WTC11 (cell line): ENCODE results near the gene SETD1A. TPM values are rescaled to one million over a fixed set of nuclear protein-coding genes. Genes with fewer than 3 reads are reported as not detected.

Experiments
- ATAC-seq: fragments of 200-7000 bp; cut with Tn5 transposase; 2 replicates; pipeline ENCODE4 v1.10.0; 2021; ENCODE audit warnings: mild to moderate bottlenecking, moderate library complexity
- CTCF ChIA-PET: fragments of 300-600 bp; sonication (Branson Sonifier 250); formaldehyde crosslinking; loops from one replicate; lab custom pipeline; 2021; ENCODE audit warnings: antibody characterized with exemption; lab: Charles Lee
- POLR2A ChIA-PET: fragments of 350-600 bp; sonication (Branson Sonifier 250); formaldehyde crosslinking; loops from one replicate; lab custom pipeline; 2021; ENCODE audit warnings: antibody characterized with exemption; lab: Charles Lee
- DNase-seq: peaks from one replicate; pipeline ENCODE4 v3.0.0; 2021; ENCODE audit warnings: low spot score
- H3K27ac Mint-ChIP-seq: 2 replicates; pipeline ENCODE4 v1.8.0; 2021; ENCODE audit warnings: mixed read lengths
- H3K27me3 Mint-ChIP-seq: 2 replicates; pipeline ENCODE4 v1.8.0; 2021; ENCODE audit warnings: low read depth, mild to moderate bottlenecking, moderate library complexity, mixed read lengths
- H3K36me3 Mint-ChIP-seq: 2 replicates; pipeline ENCODE4 v1.8.0; 2021; ENCODE audit warnings: mixed read lengths
- H3K4me1 Mint-ChIP-seq: 2 replicates; pipeline ENCODE4 v1.8.0; 2022; ENCODE audit warnings: mixed read lengths
- H3K4me3 Mint-ChIP-seq: 2 replicates; pipeline ENCODE4 v1.8.0; 2021; ENCODE audit warnings: mild to moderate bottlenecking, moderate library complexity, mixed read lengths
- H3K9me3 Mint-ChIP-seq: 2 replicates; pipeline ENCODE4 v1.8.0; 2021; ENCODE audit warnings: mixed read lengths
- CREB1 ChIP-seq: sonication (generic); formaldehyde crosslinking; IDR thresholded peaks from 2 replicates; pipeline ENCODE4 v1.8.0; 2023; ENCODE audit warnings: mild to moderate bottlenecking, missing genetic modification reagents
- CREM ChIP-seq: sonication (generic); formaldehyde crosslinking; IDR thresholded peaks from 2 replicates; pipeline ENCODE4 v1.8.1; 2022; ENCODE audit warnings: mild to moderate bottlenecking, missing genetic modification reagents, moderate library complexity
- CTCF ChIP-seq: fragments of 200-600 bp; IDR thresholded peaks from 2 replicates; pipeline ENCODE4 v1.8.0; 2022; ENCODE audit warnings: antibody characterized with exemption
- EMX1 ChIP-seq: fragments of 250-450 bp; sonication (Bioruptor Pico); IDR thresholded peaks from 2 replicates; pipeline ENCODE4 v1.8.0; 2021; ENCODE audit warnings: mild to moderate bottlenecking
- ERG ChIP-seq: fragments of 250-450 bp; sonication (Bioruptor Pico); IDR thresholded peaks from 2 replicates; pipeline ENCODE4 v1.8.0; 2021; ENCODE audit warnings: mild to moderate bottlenecking
- ESRRA ChIP-seq: sonication (generic); formaldehyde crosslinking; IDR thresholded peaks from 2 replicates; pipeline ENCODE4 v1.8.1; 2022; ENCODE audit warnings: mild to moderate bottlenecking, missing genetic modification reagents, borderline replicate concordance
- FOXK1 ChIP-seq: sonication (generic); formaldehyde crosslinking; IDR thresholded peaks from 2 replicates; pipeline ENCODE4 v1.8.0; 2022; ENCODE audit warnings: mild to moderate bottlenecking, moderate library complexity, missing genetic modification reagents
- JAZF1 ChIP-seq: fragments of 250-450 bp; sonication (Bioruptor Pico); IDR thresholded peaks from 2 replicates; pipeline ENCODE4 v1.9.0; 2021; ENCODE audit warnings: moderate library complexity, mild to moderate bottlenecking, inconsistent platforms
- KAT7 ChIP-seq: sonication (generic); formaldehyde crosslinking; IDR thresholded peaks from 2 replicates; pipeline ENCODE4 v1.8.1; 2023; ENCODE audit warnings: missing genetic modification reagents, mild to moderate bottlenecking, borderline replicate concordance
- NR2C2 ChIP-seq: sonication (generic); formaldehyde crosslinking; IDR thresholded peaks from 2 replicates; pipeline ENCODE4 v1.8.0; 2022; ENCODE audit warnings: mild to moderate bottlenecking, missing genetic modification reagents
- OVOL2 ChIP-seq: fragments of 250-450 bp; sonication (Bioruptor Pico); IDR thresholded peaks from 2 replicates; pipeline ENCODE4 v1.9.0; 2021; ENCODE audit warnings: mild to moderate bottlenecking, borderline replicate concordance
- PREB ChIP-seq: sonication (generic); formaldehyde crosslinking; IDR thresholded peaks from 2 replicates; pipeline ENCODE4 v1.8.1; 2022; ENCODE audit warnings: mild to moderate bottlenecking, missing genetic modification reagents, moderate library complexity, borderline replicate concordance
- PRRX2 ChIP-seq: fragments of 250-450 bp; sonication (Bioruptor Pico); IDR thresholded peaks from 2 replicates; pipeline ENCODE4 v1.8.0; 2021; ENCODE audit warnings: mild to moderate bottlenecking
- RELA ChIP-seq: sonication (generic); formaldehyde crosslinking; IDR thresholded peaks from 2 replicates; pipeline ENCODE4 v1.8.1; 2022; ENCODE audit warnings: missing genetic modification reagents, mild to moderate bottlenecking, borderline replicate concordance
- RORB ChIP-seq: fragments of 250-450 bp; sonication (Bioruptor Pico); IDR thresholded peaks from 2 replicates; pipeline ENCODE4 v1.9.0; 2021; ENCODE audit warnings: mild to moderate bottlenecking
- TCF7 ChIP-seq: sonication (generic); formaldehyde crosslinking; IDR thresholded peaks from 2 replicates; pipeline ENCODE4 v1.8.0; 2022; ENCODE audit warnings: mild to moderate bottlenecking, low read depth, missing genetic modification reagents, moderate library complexity
- TEAD1 ChIP-seq: sonication (generic); formaldehyde crosslinking; IDR thresholded peaks from 2 replicates; pipeline ENCODE4 v1.8.0; 2022; ENCODE audit warnings: mild to moderate bottlenecking, missing genetic modification reagents
- ZBTB43 ChIP-seq: sonication (generic); formaldehyde crosslinking; IDR thresholded peaks from 2 replicates; pipeline ENCODE4 v1.8.1; 2023; ENCODE audit warnings: mild to moderate bottlenecking, missing genetic modification reagents
- ZNF138 ChIP-seq: sonication (generic); formaldehyde crosslinking; conservative IDR thresholded peaks from 2 replicates; pipeline ENCODE4 v1.8.1; 2022; ENCODE audit warnings: mild to moderate bottlenecking, moderate library complexity, missing genetic modification reagents
- ZNF512 ChIP-seq: sonication (generic); formaldehyde crosslinking; IDR thresholded peaks from 2 replicates; pipeline ENCODE4 v1.8.1; 2022; ENCODE audit warnings: missing genetic modification reagents, borderline replicate concordance
- ZSCAN18 ChIP-seq: fragments of 250-450 bp; sonication (Bioruptor Pico); IDR thresholded peaks from 2 replicates; pipeline ENCODE4 v2.1.2; 2022; ENCODE audit warnings: mild to moderate bottlenecking, moderate library complexity
- total RNA-seq: library from RNA; stranded (reverse); gene quantifications from 3 replicates; pipeline ENCODE4 v1.2.3, GENCODE V29; 2021

The SETD1A gene
- total RNA-seq, 1 experiment from 2014 or later = 31.1 TPM

- TF ChIP-seq CTCF (no peak), ERG (CRISPR knock-in tag) (0 out of 2 replicates have a peak, but pooled peaks have one; percentile 73), ZSCAN18 (no peak), RELA (no peak), FOXK1 (CRISPR knock-in tag) (no peak; the same call in 1 of the 2 replicates), TCF7 (CRISPR knock-in tag) (no peak), RORB (CRISPR knock-in tag) (no peak), CREM (CRISPR knock-in tag) (no peak)
These were observed 726 bp upstream of the SETD1A start (continued) for GRCh38 chr16:30956601-30957455.

- ChIA-PET POLR2A (interaction anchor here (1.1 kb wide), 1 partner anchor 39 kb away, joined by 3 read pairs; no protein-coding TSS in a partner anchor), CTCF (interaction anchor here (3.0 kb wide), 1 partner anchor 27 kb away, joined by 12 read pairs; the partner anchor contains the start of gene HSD3B7)
- Mint-ChIP-seq H3K9me3 (no peaks in the 10 kb centered on the region), H3K4me3 (peak overlapping the region; percentile 90), H3K27ac (peak overlapping the region; percentile 78), H3K36me3 (peaks cover 46% of the 10 kb centered on the region), H3K4me1 (peaks cover 12% of the 10 kb centered on the region), H3K27me3 (peaks cover 3% of the 10 kb centered on the region; the same call in 1 of the 2 replicates)
- DNase-seq (peak; percentile 70), ATAC-seq (peak; percentile 33)
- TF ChIP-seq ZBTB43 = no peak
- TF ChIP-seq PRRX2 (CRISPR knock-in tag) = no peak
- no peak for TF ChIP-seq NR2C2 (CRISPR knock-in tag)
- no peak for TF ChIP-seq ESRRA (CRISPR knock-in tag)
- TF ChIP-seq ZNF138 = no peak
- TF ChIP-seq OVOL2 (CRISPR knock-in tag) = no peak
- no peak for TF ChIP-seq ZNF512 (CRISPR knock-in tag)
- TF ChIP-seq PREB = no peak
- no peak for TF ChIP-seq TEAD1
- no peak for TF ChIP-seq CREB1 (CRISPR knock-in tag)
- no peak for TF ChIP-seq EMX1 (CRISPR knock-in tag)
- no peak for TF ChIP-seq KAT7
- no peak for TF ChIP-seq JAZF1 (CRISPR knock-in tag)
- TF ChIP-seq TCF7 (CRISPR knock-in tag) = no peak
These were observed 873 bp downstream of the SETD1A start for GRCh38 chr16:30958175-30959079.
